ENCODE results near the gene SLC12A8. TPM values are rescaled to one million over a fixed set of nuclear protein-coding genes. Genes with fewer than 3 reads are reported as not detected.

Gene SLC12A8
- polyA plus RNA-seq, 1 donor: 21.6 TPM

- no peaks in the 10 kb centered on the region for H3K4me1 ChIP-seq (ENCODE audit: control insufficient read depth, insufficient read depth, low read length)
- WGBS (ENCODE audit: insufficient coverage, low lambda C conversion rate): 80% methylated on average over 1 of the region's 3 CpGs
- peaks cover 20% of the 10 kb centered on the region for H3K36me3 ChIP-seq (ENCODE audit: control insufficient read depth, insufficient read depth, low read length)
- no peak overlapping the region for H3K4me3 ChIP-seq (ENCODE audit: low read length)
- no peaks in the 10 kb centered on the region for H3K27me3 ChIP-seq (ENCODE audit: control insufficient read depth, insufficient read depth, low read length)
- H3K27ac ChIP-seq (ENCODE audit: low read length): no peak overlapping the region
- H3K9me3 ChIP-seq (ENCODE audit: control insufficient read depth, low read depth, low read length): no peaks in the 10 kb centered on the region
- DNase-seq: no peak
Measured at GRCh38 chr3:125110876-125111480, 101.6 kb downstream of the SLC12A8 start.

DNA sequence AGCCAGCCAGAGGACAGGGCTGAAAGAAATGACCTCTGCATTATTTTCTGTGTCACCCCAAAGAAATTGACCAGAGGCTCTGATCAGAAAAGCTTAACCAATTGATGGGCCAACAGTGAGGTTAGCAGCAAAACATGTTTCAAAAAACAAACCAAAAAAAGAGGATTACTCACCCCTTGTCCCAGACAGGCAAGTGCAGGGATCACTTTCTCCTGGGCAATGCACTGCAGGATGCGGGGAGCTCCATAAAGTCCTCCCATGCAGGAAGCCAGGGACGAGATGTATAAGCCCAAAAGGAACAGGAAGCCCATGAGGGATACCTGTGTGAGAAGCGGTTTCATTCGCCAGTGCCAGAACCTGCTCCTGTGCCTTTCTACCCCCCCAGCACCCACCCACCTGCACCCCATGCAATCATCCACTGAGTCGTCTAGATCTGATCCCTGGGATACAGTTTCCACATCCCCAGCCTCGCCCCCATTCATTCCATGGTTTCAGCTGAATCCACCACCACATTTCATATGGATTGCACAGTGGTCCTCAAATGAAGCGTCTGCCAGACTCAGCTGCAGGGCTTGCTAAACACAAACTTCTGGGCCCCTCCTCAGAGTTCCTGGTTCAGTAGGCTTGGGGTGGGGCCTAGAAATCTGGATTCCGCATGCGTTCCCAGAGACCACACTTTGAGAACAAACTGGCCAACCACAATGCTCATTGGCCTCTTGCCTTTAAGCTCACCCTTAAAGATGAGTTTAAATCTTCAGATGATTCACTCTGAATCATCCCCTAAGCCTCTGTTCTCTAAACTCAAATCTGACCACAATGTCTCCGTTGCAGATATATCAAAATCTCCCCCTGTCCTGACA is 102.3 kb downstream of the SLC12A8 start:
- peaks cover 4% of the 10 kb centered on the region for H3K9me3 ChIP-seq (ENCODE audit: control insufficient read depth, low read depth, low read length)
- peaks cover 20% of the 10 kb centered on the region for H3K36me3 ChIP-seq (ENCODE audit: control insufficient read depth, insufficient read depth, low read length)
- no peak overlapping the region for H3K4me3 ChIP-seq (ENCODE audit: low read length)
- no CpG with 5 or more reads among the region's 10 CpGs for WGBS (ENCODE audit: insufficient coverage, low lambda C conversion rate)
- DNase-seq: no peak
- H3K27me3 ChIP-seq (ENCODE audit: control insufficient read depth, insufficient read depth, low read length): no peaks in the 10 kb centered on the region
- H3K27ac ChIP-seq (ENCODE audit: low read length): no peak overlapping the region
- H3K4me1 ChIP-seq (ENCODE audit: control insufficient read depth, insufficient read depth, low read length): no peaks in the 10 kb centered on the region

- no peak overlapping the region for H3K27ac ChIP-seq (ENCODE audit: low read length)
- no CpG with 5 or more reads among the region's 4 CpGs for WGBS (ENCODE audit: insufficient coverage, low lambda C conversion rate)
- H3K27me3 ChIP-seq (ENCODE audit: control insufficient read depth, insufficient read depth, low read length): no peaks in the 10 kb centered on the region
- no peak overlapping the region for H3K4me3 ChIP-seq (ENCODE audit: low read length)
- no peak for DNase-seq
- peaks cover 20% of the 10 kb centered on the region for H3K36me3 ChIP-seq (ENCODE audit: control insufficient read depth, insufficient read depth, low read length)
- H3K4me1 ChIP-seq (ENCODE audit: control insufficient read depth, insufficient read depth, low read length): no peaks in the 10 kb centered on the region
- peaks cover 4% of the 10 kb centered on the region for H3K9me3 ChIP-seq (ENCODE audit: control insufficient read depth, low read depth, low read length)
Measured at GRCh38 chr3:125109536-125109925, 103.0 kb downstream of the SLC12A8 start.

DNA sequence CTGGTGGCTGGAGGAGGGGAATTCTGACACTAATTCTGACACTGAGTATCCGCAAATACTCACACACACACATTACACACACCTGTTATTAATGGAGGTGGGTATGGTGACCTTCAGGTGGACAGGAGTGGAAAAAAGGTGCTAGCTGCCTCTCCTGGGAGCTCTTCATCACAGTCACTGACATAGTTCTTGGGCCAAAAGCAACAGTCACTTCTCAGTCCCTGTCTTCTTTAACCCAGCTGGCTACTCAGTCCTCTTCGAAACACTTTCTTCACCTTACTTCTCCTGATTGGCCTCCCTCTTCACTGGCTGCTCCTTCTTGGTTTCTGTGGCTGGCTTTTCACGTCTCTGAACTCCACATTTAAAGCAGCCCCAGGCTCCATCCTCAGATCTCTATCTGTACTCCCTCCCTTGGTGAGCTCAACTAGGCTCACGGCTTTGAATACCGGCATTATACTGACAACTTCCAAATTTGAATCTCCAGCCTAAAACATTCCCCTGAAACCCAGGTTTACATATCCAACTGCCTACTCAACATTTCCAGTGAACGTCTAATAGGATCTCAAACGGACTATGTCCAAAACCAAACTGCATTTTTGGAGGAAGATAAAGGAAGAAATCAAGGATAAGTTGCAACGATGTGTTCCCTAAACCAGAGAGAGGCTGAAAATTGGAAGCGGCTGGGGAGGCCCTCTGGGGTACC is 103.6 kb downstream of the SLC12A8 start:
- Histone ChIP-seq H3K27me3 (ENCODE audit: control insufficient read depth, insufficient read depth, low read length) (no peaks in the 10 kb centered on the region), H3K27ac (ENCODE audit: low read length) (no peak overlapping the region), H3K4me1 (ENCODE audit: control insufficient read depth, insufficient read depth, low read length) (no peaks in the 10 kb centered on the region), H3K36me3 (ENCODE audit: control insufficient read depth, insufficient read depth, low read length) (peaks cover 18% of the 10 kb centered on the region), H3K4me3 (ENCODE audit: low read length) (no peak overlapping the region), H3K9me3 (ENCODE audit: control insufficient read depth, low read depth, low read length) (peaks cover 4% of the 10 kb centered on the region)
- DNase-seq: no peak
- 100% methylated on average over 1 of the region's 9 CpGs for WGBS (ENCODE audit: insufficient coverage, low lambda C conversion rate)

- Histone ChIP-seq H3K9me3 (ENCODE audit: control insufficient read depth, low read depth, low read length) (peaks cover 4% of the 10 kb centered on the region), H3K36me3 (ENCODE audit: control insufficient read depth, insufficient read depth, low read length) (peaks cover 14% of the 10 kb centered on the region), H3K4me1 (ENCODE audit: control insufficient read depth, insufficient read depth, low read length) (no peaks in the 10 kb centered on the region), H3K27ac (ENCODE audit: low read length) (no peak overlapping the region), H3K4me3 (ENCODE audit: low read length) (no peak overlapping the region), H3K27me3 (ENCODE audit: control insufficient read depth, insufficient read depth, low read length) (no peaks in the 10 kb centered on the region)
- WGBS (ENCODE audit: insufficient coverage, low lambda C conversion rate): no CpG with 5 or more reads among the region's 13 CpGs
- DNase-seq: no peak
Measured at GRCh38 chr3:125107861-125108567, 104.5 kb downstream of the SLC12A8 start.

- no CpG with 5 or more reads among the region's 3 CpGs for WGBS (ENCODE audit: insufficient coverage, low lambda C conversion rate)
- Histone ChIP-seq H3K4me1 (ENCODE audit: control insufficient read depth, insufficient read depth, low read length) (no peaks in the 10 kb centered on the region), H3K9me3 (ENCODE audit: control insufficient read depth, low read depth, low read length) (peaks cover 4% of the 10 kb centered on the region), H3K27me3 (ENCODE audit: control insufficient read depth, insufficient read depth, low read length) (no peaks in the 10 kb centered on the region), H3K36me3 (ENCODE audit: control insufficient read depth, insufficient read depth, low read length) (peaks cover 14% of the 10 kb centered on the region), H3K4me3 (ENCODE audit: low read length) (no peak overlapping the region), H3K27ac (ENCODE audit: low read length) (no peak overlapping the region)
- DNase-seq: no peak
Measured at GRCh38 chr3:125107363-125107762, 105.2 kb downstream of the SLC12A8 start.

DNA sequence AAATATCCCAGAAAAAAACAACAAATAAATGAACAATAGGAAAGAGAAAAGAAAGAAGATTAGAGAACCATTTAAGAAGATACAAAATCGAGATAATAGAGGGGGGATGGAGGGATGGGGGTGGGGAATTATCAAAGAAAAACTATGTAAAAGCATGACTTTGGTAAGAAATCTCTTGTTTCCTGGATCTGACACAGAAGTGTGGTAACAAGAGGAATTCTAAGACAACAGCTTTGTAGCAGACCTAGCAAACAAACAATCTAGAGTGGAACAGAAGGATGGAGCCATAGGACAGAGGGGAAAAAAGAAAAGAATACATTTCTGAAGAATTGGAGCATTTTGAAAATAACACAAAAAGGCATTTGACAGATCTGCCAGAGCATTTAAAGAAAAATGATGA is 107.4 kb downstream of the SLC12A8 start:
- Histone ChIP-seq H3K36me3 (ENCODE audit: control insufficient read depth, insufficient read depth, low read length) (peaks cover 14% of the 10 kb centered on the region), H3K4me1 (ENCODE audit: control insufficient read depth, insufficient read depth, low read length) (no peaks in the 10 kb centered on the region), H3K27ac (ENCODE audit: low read length) (no peak overlapping the region), H3K4me3 (ENCODE audit: low read length) (no peak overlapping the region), H3K27me3 (ENCODE audit: control insufficient read depth, insufficient read depth, low read length) (no peaks in the 10 kb centered on the region), H3K9me3 (ENCODE audit: control insufficient read depth, low read depth, low read length) (peaks cover 4% of the 10 kb centered on the region)
- no peak for DNase-seq
- 92% methylated on average over 1 of the region's 1 CpG for WGBS (ENCODE audit: insufficient coverage, low lambda C conversion rate)

- H3K36me3 ChIP-seq (ENCODE audit: control insufficient read depth, insufficient read depth, low read length): peaks cover 12% of the 10 kb centered on the region
- no CpG with 5 or more reads among the region's 1 CpG for WGBS (ENCODE audit: insufficient coverage, low lambda C conversion rate)
Measured at GRCh38 chr3:125104639-125105038, 107.9 kb downstream of the SLC12A8 start.

DNA sequence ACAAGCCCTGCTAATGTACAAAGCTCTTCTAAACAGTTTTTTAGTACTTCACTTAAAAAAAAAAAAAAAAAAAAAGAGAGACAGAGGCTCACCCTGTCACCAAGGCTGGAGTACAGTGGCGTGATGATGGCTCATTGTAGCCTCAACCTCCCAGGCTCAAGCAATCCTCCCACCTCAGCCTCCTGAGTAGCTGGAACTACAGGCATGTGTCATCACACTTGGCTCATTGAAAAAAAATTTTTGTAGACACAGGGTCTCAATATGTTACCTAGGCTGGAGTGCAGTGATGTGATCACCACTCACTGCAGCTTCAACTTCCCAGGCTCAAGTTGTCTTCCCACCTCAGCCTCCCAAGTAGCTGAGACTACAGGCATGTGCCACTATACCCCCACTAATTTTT is 109.1 kb downstream of the SLC12A8 start:
- no peaks in the 10 kb centered on the region for H3K4me1 ChIP-seq (ENCODE audit: control insufficient read depth, insufficient read depth, low read length)
- no peak for DNase-seq
- H3K36me3 ChIP-seq (ENCODE audit: control insufficient read depth, insufficient read depth, low read length): peaks cover 9% of the 10 kb centered on the region
- H3K27ac ChIP-seq (ENCODE audit: low read length): no peak overlapping the region
- H3K9me3 ChIP-seq (ENCODE audit: control insufficient read depth, low read depth, low read length): peaks cover 8% of the 10 kb centered on the region
- H3K4me3 ChIP-seq (ENCODE audit: low read length): no peak overlapping the region
- WGBS (ENCODE audit: insufficient coverage, low lambda C conversion rate): no CpG with 5 or more reads among the region's 1 CpG
- no peaks in the 10 kb centered on the region for H3K27me3 ChIP-seq (ENCODE audit: control insufficient read depth, insufficient read depth, low read length)

More at GRCh38 chr3:125104639-125105038, 107.9 kb downstream of the SLC12A8 start:
- no peak overlapping the region for H3K27ac ChIP-seq (ENCODE audit: low read length)
- peaks cover 7% of the 10 kb centered on the region for H3K9me3 ChIP-seq (ENCODE audit: control insufficient read depth, low read depth, low read length)
- H3K4me3 ChIP-seq (ENCODE audit: low read length): no peak overlapping the region
- H3K27me3 ChIP-seq (ENCODE audit: control insufficient read depth, insufficient read depth, low read length): no peaks in the 10 kb centered on the region
- DNase-seq: no peak
- H3K4me1 ChIP-seq (ENCODE audit: control insufficient read depth, insufficient read depth, low read length): no peaks in the 10 kb centered on the region

DNA sequence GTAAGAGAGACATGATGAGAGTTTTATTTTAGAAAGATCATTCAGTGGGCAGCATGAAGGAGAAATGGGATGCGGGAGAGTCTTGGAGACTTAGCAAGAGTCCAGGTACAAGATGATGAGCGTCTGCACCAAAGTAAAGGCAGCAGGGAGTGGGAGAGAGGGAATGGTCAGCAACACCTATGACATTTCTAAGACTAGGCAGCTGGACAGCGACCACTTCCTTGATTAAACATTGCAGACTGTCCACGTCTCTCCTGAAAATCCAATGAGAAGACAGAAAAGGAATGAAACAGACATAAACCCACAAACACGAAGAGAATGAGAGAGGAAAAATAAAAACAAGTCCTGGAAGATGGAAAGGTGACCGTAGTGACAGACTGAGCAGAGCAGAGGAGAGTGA is 110.1 kb downstream of the SLC12A8 start:
- DNase-seq: no peak
- WGBS (ENCODE audit: insufficient coverage, low lambda C conversion rate): 80% methylated on average over 4 of the region's 6 CpGs
- Histone ChIP-seq H3K9me3 (ENCODE audit: control insufficient read depth, low read depth, low read length) (peaks cover 8% of the 10 kb centered on the region), H3K27ac (ENCODE audit: low read length) (no peak overlapping the region), H3K4me1 (ENCODE audit: control insufficient read depth, insufficient read depth, low read length) (no peaks in the 10 kb centered on the region), H3K4me3 (ENCODE audit: low read length) (no peak overlapping the region), H3K36me3 (ENCODE audit: control insufficient read depth, insufficient read depth, low read length) (peaks cover 5% of the 10 kb centered on the region), H3K27me3 (ENCODE audit: control insufficient read depth, insufficient read depth, low read length) (no peaks in the 10 kb centered on the region)

Data from large intestine (tissue), 3 donors.